ENCODE results near the gene RAD51B.

Gene RAD51B

GRCh38 chr14:68335312-68335711, 515.7 kb downstream of the RAD51B start:
- TF ChIP-seq, protein P1, sequence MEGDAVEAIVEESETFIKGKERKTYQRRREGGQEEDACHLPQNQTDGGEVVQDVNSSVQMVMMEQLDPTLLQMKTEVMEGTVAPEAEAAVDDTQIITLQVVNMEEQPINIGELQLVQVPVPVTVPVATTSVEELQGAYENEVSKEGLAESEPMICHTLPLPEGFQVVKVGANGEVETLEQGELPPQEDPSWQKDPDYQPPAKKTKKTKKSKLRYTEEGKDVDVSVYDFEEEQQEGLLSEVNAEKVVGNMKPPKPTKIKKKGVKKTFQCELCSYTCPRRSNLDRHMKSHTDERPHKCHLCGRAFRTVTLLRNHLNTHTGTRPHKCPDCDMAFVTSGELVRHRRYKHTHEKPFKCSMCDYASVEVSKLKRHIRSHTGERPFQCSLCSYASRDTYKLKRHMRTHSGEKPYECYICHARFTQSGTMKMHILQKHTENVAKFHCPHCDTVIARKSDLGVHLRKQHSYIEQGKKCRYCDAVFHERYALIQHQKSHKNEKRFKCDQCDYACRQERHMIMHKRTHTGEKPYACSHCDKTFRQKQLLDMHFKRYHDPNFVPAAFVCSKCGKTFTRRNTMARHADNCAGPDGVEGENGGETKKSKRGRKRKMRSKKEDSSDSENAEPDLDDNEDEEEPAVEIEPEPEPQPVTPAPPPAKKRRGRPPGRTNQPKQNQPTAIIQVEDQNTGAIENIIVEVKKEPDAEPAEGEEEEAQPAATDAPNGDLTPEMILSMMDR (IDR thresholded peaks at IDR 0.05; ENCODE audit: extremely low read depth, missing control alignments) = no peak
- no peak for DNase-seq (ENCODE audit: low spot score)

DNA sequence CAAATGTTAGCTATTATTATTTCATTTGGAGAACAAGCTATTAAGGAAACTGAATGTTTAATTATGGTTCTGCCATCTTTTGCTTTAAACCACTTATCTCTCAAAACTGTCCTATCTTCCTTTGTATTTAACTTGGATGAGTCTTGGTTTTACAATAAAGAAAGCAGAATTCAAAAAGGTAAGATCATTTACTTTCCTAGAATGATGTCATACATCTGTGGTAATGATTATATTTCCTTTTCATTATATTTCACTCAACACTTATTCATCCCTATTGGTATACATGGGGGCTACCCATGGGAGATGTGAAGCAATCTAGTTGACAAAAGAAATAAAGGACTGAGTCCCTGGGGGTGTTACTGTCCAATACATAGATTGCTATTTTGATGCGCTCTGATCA, 516.6 kb downstream of the RAD51B start:
- TF ChIP-seq, protein P1 (IDR thresholded peaks at IDR 0.05; ENCODE audit: extremely low read depth, missing control alignments) = no peak
- DNase-seq (ENCODE audit: low spot score) = no peak

DNA sequence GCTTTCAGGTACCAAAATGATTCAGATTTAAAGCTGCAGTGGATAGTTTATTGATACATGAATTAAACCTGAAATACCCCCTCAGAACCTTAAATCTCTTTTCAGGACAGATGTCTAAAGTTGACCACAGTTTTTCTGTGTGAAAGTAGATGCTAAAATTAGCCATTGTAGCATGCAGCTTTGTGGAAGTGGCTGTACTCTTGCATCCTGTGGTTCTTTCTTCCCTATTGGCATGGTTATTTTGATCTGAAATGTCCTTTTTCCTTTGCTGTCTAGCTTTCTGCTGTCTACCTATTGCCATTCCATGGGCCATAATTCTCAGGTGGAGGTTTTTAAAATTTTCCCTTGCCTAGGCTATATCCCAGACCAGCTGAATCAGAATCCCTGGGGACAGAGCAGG, 517.7 kb downstream of the RAD51B start:
- TF ChIP-seq, protein P1 (IDR thresholded peaks at IDR 0.05; ENCODE audit: extremely low read depth, missing control alignments) = no peak
- no peak for DNase-seq (ENCODE audit: low spot score)

GRCh38 chr14:68340262-68340661, 520.7 kb downstream of the RAD51B start:
- no peak for DNase-seq (ENCODE audit: low spot score)
- TF ChIP-seq, protein P1 (IDR thresholded peaks at IDR 0.05; ENCODE audit: extremely low read depth, missing control alignments) = no peak

- TF ChIP-seq, protein P1 (IDR thresholded peaks at IDR 0.05; ENCODE audit: extremely low read depth, missing control alignments) = no peak
Measured at GRCh38 chr14:68341411-68342212, 522.0 kb downstream of the RAD51B start.

GRCh38 chr14:68342216-68342763, 522.7 kb downstream of the RAD51B start:
- TF ChIP-seq, protein P1 (IDR thresholded peaks at IDR 0.05; ENCODE audit: extremely low read depth, missing control alignments) = no peak
- DNase-seq (ENCODE audit: low spot score) = no peak

More at GRCh38 chr14:68341411-68342212, 522.0 kb downstream of the RAD51B start:
- no peak for DNase-seq (ENCODE audit: low spot score)

GRCh38 chr14:68343534-68344118, 524.0 kb downstream of the RAD51B start:
- TF ChIP-seq, protein P1 (IDR thresholded peaks at IDR 0.05; ENCODE audit: extremely low read depth, missing control alignments) = no peak

More at GRCh38 chr14:68343534-68344118, 524.0 kb downstream of the RAD51B start:
- DNase-seq (ENCODE audit: low spot score) = no peak

Measured in GM20000 (cell line).